NCI-H526 treated with DMSO at 0.1 percent for 48 hours (cell line): ENCODE measurements around the gene KRT79.
"Not testable (repeated sequence)": the region's sequence is repeated elsewhere in the genome, so short reads cannot be mapped to it uniquely, and the experiment has no call there.

ENCODE experiments used
- DNase-seq: peaks from one replicate; lab custom pipeline; 2025; lab: John Stamatoyannopoulos, UW

The KRT79 gene

GRCh38 chr12:52860102-52860823 lies 26.2 kb upstream of the KRT79 start:
- DNase-seq = no peak

GRCh38 chr12:52857500-52857899 lies 23.4 kb upstream of the KRT79 start:
- DNase-seq = no peak

GRCh38 chr12:52856787-52857186 lies 22.7 kb upstream of the KRT79 start:
- DNase-seq = no peak

GRCh38 chr12:52856077-52856476 lies 22.0 kb upstream of the KRT79 start:
- DNase-seq = not testable (repeated sequence)

GRCh38 chr12:52851787-52852186 lies 17.7 kb upstream of the KRT79 start:
- no peak for DNase-seq

GRCh38 chr12:52850681-52851080 lies 16.6 kb upstream of the KRT79 start:
- DNase-seq = no peak

- DNase-seq = no peak
Observed at GRCh38 chr12:52849511-52849910, 15.4 kb upstream of the KRT79 start.

GRCh38 chr12:52848661-52849255 lies 14.6 kb upstream of the KRT79 start, which contains the start of gene KRT78:
KRT78 (minus strand) TSS chr12:52848994; CDS start chr12:52848930, 64 bp downstream.
- DNase-seq = no peak

- no peak for DNase-seq
Observed at GRCh38 chr12:52847335-52848102, 13.4 kb upstream of the KRT79 start.

- no peak for DNase-seq
Observed at GRCh38 chr12:52846356-52846970, 12.4 kb upstream of the KRT79 start.

- no peak for DNase-seq
Observed at GRCh38 chr12:52845946-52846345, 11.8 kb upstream of the KRT79 start.

GRCh38 chr12:52844386-52844785 lies 10.3 kb upstream of the KRT79 start:
- no peak for DNase-seq

GRCh38 chr12:52839436-52840105 lies 5.5 kb upstream of the KRT79 start:
- DNase-seq = no peak

- no peak for DNase-seq
Observed at GRCh38 chr12:52838609-52839435, 4.7 kb upstream of the KRT79 start.

GRCh38 chr12:52837781-52838608 lies 3.9 kb upstream of the KRT79 start:
- DNase-seq = no peak

- DNase-seq = no peak
Observed at GRCh38 chr12:52837413-52837741, 3.3 kb upstream of the KRT79 start.

GRCh38 chr12:52836491-52837412 lies 2.6 kb upstream of the KRT79 start:
- no peak for DNase-seq

- DNase-seq = no peak
Observed at GRCh38 chr12:52836042-52836466, 1.9 kb upstream of the KRT79 start.
